ENCODE measurements around the gene PYGM.

DNA sequence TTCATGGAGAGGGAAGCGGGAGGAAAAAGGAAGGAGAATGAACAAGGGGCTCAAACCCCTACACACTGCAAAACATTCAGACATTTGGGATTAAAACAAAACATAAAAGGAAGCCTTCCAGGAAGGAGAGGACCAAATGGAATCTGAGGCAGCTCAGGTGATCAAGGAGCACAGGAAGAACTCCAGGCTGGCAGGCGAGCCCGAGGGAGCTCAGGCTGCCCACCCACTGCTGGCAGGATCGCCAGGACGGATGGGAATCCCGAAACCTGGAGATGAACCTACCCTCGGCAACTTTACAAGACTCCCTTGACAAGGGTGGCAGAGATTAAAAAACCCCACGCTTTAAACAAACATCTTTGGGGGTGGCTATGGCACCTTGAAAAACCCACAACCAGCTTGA, 5.0 kb upstream of the PYGM start:
- TF ChIP-seq ZNF776 (CRISPR knock-in tag; IDR thresholded peaks at IDR 0.05) (no peak), BRCA1 (CRISPR knock-in tag; IDR thresholded peaks at IDR 0.05) (no peak), FOXJ3 (CRISPR knock-in tag; IDR thresholded peaks at IDR 0.05; ENCODE audit: borderline replicate concordance) (no peak), EZH2 (conservative IDR thresholded peaks at IDR 0.05; ENCODE audit: low read depth, low read length) (no peak), KDM1A (CRISPR knock-in tag; IDR thresholded peaks at IDR 0.05) (no peak), ZNF337 (CRISPR knock-in tag; IDR thresholded peaks at IDR 0.05; ENCODE audit: borderline replicate concordance, low read depth) (no peak), HDAC6 (IDR thresholded peaks at IDR 0.05; ENCODE audit: low read depth, low read length) (no peak), ZNF775 (CRISPR knock-in tag; IDR thresholded peaks at IDR 0.05; ENCODE audit: borderline replicate concordance) (no peak)
- TF ChIP-seq, protein P1, sequence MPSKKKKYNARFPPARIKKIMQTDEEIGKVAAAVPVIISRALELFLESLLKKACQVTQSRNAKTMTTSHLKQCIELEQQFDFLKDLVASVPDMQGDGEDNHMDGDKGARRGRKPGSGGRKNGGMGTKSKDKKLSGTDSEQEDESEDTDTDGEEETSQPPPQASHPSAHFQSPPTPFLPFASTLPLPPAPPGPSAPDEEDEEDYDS (CRISPR knock-in tag; IDR thresholded peaks at IDR 0.05): no peak

All from HepG2 (cell line).